Measurements from ENCODE around the gene HDAC1.

The HDAC1 gene

GRCh38 chr1:32377541-32378220 lies 85.8 kb downstream of the HDAC1 start:
- DNase-seq: no peak

DNA sequence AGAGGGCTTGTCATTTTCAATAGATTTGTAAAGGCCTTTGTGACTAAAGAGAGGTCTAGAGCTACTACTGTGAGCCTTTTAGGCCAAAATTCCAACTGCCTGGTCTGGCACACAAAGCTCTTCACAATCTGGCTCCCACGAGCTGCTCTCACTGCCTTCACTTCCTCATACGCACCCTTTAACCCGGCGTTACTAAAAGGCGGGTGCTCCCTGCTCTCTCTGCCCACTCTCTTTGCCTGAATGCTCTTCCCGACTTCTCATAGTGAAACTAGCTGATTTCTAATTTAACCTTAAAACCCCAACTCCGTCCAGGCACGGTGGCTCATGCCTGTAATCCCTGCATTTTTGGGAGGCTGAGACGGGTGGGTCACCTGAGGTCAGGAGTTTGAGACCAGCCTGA lies 88.2 kb downstream of the HDAC1 start:
- DNase-seq: no peak

All from NCI-H1930 (cell line).